Gastroesophageal sphincter (tissue), 4 donors: ENCODE results near the gene FRK. TPM values are rescaled to one million over a fixed set of nuclear protein-coding genes. Genes with fewer than 3 reads are reported as not detected.

ENCODE experiments used
- ATAC-seq: fragments of 150-250 bp; one replicate; pipeline ENCODE4 v1.9.1; 2016; ENCODE audit warnings: mild to moderate bottlenecking, moderate library complexity
- H3K27ac ChIP-seq, 4 donors: fragments of 200-600 bp; sonication (generic) in 3 of 4; 1 replicate in 3 of 4; 2 replicates in 1 of 4; pipeline ENCODE4 v1.5.1; 2016 to 2019
- H3K27me3 ChIP-seq: fragments of 200-600 bp; sonication (generic); one replicate; pipeline ENCODE4 v1.5.1; 2019
- H3K36me3 ChIP-seq, 2 donors: fragments of 200-600 bp; sonication (generic); one replicate each; pipeline ENCODE4 v1.5.1; 2019; ENCODE audit warnings: control low read depth in 1 of 2
- H3K4me1 ChIP-seq, 3 donors: fragments of 200-600 bp; sonication (generic); 1 replicate in 2 of 3; 2 replicates in 1 of 3; pipeline ENCODE4 v1.5.1; 2016 to 2019; ENCODE audit warnings: control low read depth in 2 of 3
- H3K4me3 ChIP-seq, 2 donors: fragments of 200-600 bp; sonication (generic); one replicate each; pipeline ENCODE4 v1.5.1; 2019; ENCODE audit warnings: mild to moderate bottlenecking in 1 of 2, moderate library complexity in 1 of 2
- H3K9me3 ChIP-seq, 3 donors: fragments of 200-600 bp; sonication (generic); one replicate each; pipeline ENCODE4 v1.5.1; 2017 to 2019; ENCODE audit warnings: control low read depth in 2 of 3
- EP300 ChIP-seq: sonication (generic); formaldehyde crosslinking; IDR thresholded peaks from one replicate; pipeline ENCODE4 v1.6.1; 2017; ENCODE audit warnings: antibody characterized with exemption, mild to moderate bottlenecking
- POLR2A ChIP-seq, 2 donors: fragments of 450-650 bp; IDR thresholded peaks; one replicate each; pipeline ENCODE4 v1.6.1; 2017; ENCODE audit warnings: antibody characterized with exemption in 2 of 2, mild to moderate bottlenecking in 2 of 2, moderate library complexity in 1 of 2
- POLR2AphosphoS5 ChIP-seq: sonication (generic); formaldehyde crosslinking; IDR thresholded peaks from one replicate; pipeline ENCODE4 v1.6.1; 2017; ENCODE audit warnings: antibody characterized with exemption
- WGBS, 2 donors: methylation state at CpG; one replicate each; pipeline ENCODE4 v1.1.5; 2018; ENCODE audit warnings: low coverage in 1 of 2; 5-methylcytosine and 5-hydroxymethylcytosine counted together
- total RNA-seq, 4 donors: library from RNA; depleted of rRNA; stranded (reverse); fragments of >200 nt; gene quantifications; one replicate each; pipeline ENCODE4 v1.1.0, GENCODE V29; 2016
- TF ChIP-seq, protein P1 (sequence below), 4 experiments: fragments of 200-600 bp in 2 of 4; fragments of 450-650 bp in 2 of 4; sonication (generic) in 1 of 4; IDR thresholded peaks; one replicate each; pipeline ENCODE4 v1.5.1; 2017 to 2019; ENCODE audit warnings: antibody characterized with exemption in 4 of 4, mild to moderate bottlenecking in 2 of 4, moderate library complexity in 2 of 4

FRK gene
- total RNA-seq, 4 donors from 2014 or later = 0.42 to 1.9 (median 1.3) TPM

DNA sequence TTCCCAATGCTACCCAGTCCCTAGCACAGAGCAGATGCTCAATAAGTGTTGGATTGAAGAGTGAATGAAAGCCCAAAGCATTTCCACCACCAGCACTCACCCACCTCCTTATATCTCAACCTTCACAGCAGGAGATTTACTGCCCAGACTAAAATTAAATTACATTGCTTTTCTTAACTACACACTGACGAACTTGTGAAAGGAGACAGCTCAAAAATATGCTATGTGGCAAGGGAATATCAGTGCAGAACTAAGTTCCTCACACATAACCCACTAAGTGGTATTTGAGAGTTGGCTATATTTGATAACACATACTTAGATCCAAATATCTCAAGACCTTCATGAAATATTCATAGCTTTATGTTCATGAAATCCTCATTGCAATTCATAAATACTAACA, 137.7 kb downstream of the FRK start:
- no peak overlapping the region for H3K27ac ChIP-seq
- 71% methylated on average over 1 of the region's 1 CpG for WGBS, 2 donors
- no peak overlapping the region for H3K4me3 ChIP-seq
- no peaks in the 10 kb centered on the region for H3K4me1 ChIP-seq
- no peaks in the 10 kb centered on the region for H3K9me3 ChIP-seq
- H3K36me3 ChIP-seq = no peaks in the 10 kb centered on the region
- no peak for ATAC-seq
- TF ChIP-seq, protein P1, sequence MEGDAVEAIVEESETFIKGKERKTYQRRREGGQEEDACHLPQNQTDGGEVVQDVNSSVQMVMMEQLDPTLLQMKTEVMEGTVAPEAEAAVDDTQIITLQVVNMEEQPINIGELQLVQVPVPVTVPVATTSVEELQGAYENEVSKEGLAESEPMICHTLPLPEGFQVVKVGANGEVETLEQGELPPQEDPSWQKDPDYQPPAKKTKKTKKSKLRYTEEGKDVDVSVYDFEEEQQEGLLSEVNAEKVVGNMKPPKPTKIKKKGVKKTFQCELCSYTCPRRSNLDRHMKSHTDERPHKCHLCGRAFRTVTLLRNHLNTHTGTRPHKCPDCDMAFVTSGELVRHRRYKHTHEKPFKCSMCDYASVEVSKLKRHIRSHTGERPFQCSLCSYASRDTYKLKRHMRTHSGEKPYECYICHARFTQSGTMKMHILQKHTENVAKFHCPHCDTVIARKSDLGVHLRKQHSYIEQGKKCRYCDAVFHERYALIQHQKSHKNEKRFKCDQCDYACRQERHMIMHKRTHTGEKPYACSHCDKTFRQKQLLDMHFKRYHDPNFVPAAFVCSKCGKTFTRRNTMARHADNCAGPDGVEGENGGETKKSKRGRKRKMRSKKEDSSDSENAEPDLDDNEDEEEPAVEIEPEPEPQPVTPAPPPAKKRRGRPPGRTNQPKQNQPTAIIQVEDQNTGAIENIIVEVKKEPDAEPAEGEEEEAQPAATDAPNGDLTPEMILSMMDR (IDR thresholded peaks at IDR 0.05) = no peak
- TF ChIP-seq EP300 = no peak
- no peaks in the 10 kb centered on the region for H3K27me3 ChIP-seq

DNA sequence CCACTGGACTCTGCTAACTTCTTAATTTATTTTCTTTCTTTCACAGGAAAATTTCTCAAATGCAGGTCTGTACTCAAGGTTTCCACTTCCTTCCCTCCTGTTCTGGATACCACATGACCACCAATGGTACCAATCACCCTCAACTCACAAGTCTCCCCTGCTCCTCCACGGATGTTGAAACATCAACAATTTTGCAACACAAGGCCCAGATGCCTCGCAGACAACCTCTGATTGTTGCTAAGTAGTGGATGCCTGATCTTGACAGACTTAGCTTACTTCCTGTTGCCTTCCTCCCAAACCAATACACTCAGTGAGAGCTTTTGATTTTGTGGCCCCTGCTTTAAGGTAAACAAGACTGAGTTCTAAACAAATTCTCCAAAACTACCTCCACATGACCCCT, 146.6 kb downstream of the FRK start:
- 64 to 75% methylated on average over 2 of the region's 2 CpGs for WGBS, 2 donors
- H3K27me3 ChIP-seq = no peaks in the 10 kb centered on the region
- no peak overlapping the region for H3K27ac ChIP-seq

DNA sequence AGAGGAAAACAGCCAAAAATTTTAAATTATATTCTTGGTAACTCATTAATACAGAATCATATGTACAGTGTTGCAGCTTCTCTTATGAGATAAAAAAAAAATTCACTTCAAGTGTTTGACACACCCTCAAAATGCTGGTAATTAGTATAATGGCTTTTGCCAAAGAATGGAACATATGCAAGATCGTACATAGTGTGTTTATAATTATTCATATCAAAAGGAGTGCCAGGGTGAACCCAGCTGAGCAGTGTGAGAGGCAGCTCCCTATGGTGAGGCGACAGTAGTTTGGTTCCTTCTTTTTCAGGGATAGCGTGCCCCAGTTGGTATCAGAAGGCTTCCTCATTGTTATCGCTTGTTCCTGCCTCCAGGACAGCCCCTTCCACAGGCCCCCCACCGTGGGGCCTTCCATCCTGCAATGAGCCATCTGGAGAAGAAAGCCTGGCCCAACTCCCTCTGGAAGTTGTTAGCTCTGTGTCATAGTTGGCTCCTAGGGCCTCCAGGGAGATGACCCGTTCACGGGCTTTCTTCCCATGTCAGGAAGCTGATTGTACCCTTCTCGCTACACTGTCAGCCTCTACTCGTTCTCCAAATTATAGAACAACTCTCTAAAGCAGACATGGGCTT, 150.7 kb downstream of the FRK start:
- Histone ChIP-seq H3K4me1 (no peaks in the 10 kb centered on the region), H3K27ac (no peak overlapping the region), H3K36me3 (no peaks in the 10 kb centered on the region), H3K4me3 (no peak overlapping the region), H3K9me3 (no peaks in the 10 kb centered on the region), H3K27me3 (no peaks in the 10 kb centered on the region)
- no peak for ATAC-seq
- TF ChIP-seq POLR2A (IDR thresholded peaks at IDR 0.05) (no peak), EP300 (no peak), POLR2AphosphoS5 (no peak)
- TF ChIP-seq, protein P1 (IDR thresholded peaks at IDR 0.05) = no peak
- 77% methylated on average over 4 to 8 of the region's 9 CpGs for WGBS, 2 donors

More for the DNA sequence above, 146.6 kb downstream of the FRK start:
- ATAC-seq = no peak
- no peaks in the 10 kb centered on the region for H3K4me1 ChIP-seq
- H3K4me3 ChIP-seq = no peak overlapping the region
- H3K9me3 ChIP-seq = no peaks in the 10 kb centered on the region
- TF ChIP-seq POLR2AphosphoS5 (no peak), POLR2A (IDR thresholded peaks at IDR 0.05) (no peak), EP300 (no peak)
- TF ChIP-seq, protein P1 (IDR thresholded peaks at IDR 0.05) = no peak
- H3K36me3 ChIP-seq = no peaks in the 10 kb centered on the region

DNA sequence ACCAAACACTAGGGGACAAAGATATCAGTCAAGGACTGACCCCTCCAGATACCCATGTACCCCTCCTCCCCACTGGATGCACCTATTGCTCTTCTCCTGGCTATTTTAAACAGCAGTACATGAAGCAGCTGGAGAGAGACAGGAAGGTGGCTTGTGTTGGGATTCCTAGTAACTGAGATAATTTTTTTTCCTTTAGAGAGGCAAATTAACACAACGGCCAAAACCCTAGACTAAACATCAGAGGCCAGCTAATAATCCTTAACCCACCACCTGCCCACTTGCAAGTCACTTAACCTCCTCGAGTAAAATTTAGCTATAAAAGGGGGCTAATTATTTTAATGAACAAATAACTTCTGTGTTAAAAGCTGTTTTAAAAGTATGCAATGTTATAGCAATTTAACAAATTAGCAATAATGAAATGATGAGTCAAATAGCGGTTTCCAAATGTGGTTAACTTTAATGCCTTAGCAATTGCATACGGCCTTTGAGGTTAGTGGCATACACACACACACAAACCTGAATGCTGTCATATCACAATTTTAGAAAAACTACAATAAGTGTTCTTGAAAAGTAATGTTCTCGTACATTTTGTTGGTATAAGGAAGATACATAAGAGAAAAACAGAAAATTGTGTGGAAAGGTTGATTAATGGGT, 151.7 kb downstream of the FRK start:
- Histone ChIP-seq H3K4me1 (no peaks in the 10 kb centered on the region), H3K27me3 (no peaks in the 10 kb centered on the region), H3K36me3 (no peaks in the 10 kb centered on the region), H3K27ac (no peak overlapping the region), H3K9me3 (no peaks in the 10 kb centered on the region), H3K4me3 (no peak overlapping the region)
- ATAC-seq = no peak
- no peak for TF ChIP-seq EP300
- WGBS, 2 donors = 54 to 58% methylated on average over 5 of the region's 5 CpGs

DNA sequence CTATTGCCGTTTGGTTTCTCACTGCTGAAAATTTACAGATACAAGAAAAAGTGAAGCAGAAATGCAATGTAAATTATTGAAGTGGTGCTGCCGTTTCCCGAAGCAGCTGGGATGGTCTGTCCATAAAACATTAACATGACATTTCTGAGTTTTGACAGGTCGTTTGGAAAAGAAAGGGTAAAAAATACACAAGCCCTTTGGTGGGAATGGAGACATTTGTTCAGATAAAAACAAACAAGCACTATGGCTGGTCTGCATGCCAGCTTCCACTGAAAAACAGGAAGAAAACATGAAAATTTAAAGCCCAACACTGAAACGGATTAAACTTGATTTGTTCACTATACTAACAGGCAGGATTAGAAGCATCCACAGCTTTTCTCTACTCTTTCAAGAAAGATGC, 155.2 kb downstream of the FRK start:
- ATAC-seq = no peak
- no peaks in the 10 kb centered on the region for H3K36me3 ChIP-seq
- no peaks in the 10 kb centered on the region for H3K4me1 ChIP-seq
- H3K27me3 ChIP-seq = no peaks in the 10 kb centered on the region
- no peak overlapping the region for H3K4me3 ChIP-seq
- H3K27ac ChIP-seq = no peak overlapping the region
- TF ChIP-seq POLR2AphosphoS5 (no peak), POLR2A (IDR thresholded peaks at IDR 0.05) (no peak), EP300 (no peak)
- TF ChIP-seq, protein P1 (IDR thresholded peaks at IDR 0.05) = no peak
- WGBS, 2 donors = 33 to 46% methylated on average over 5 of the region's 5 CpGs
- H3K9me3 ChIP-seq = no peaks in the 10 kb centered on the region
